ENCODE measurements around the gene HOMER2. TPM values are rescaled to one million over a fixed set of nuclear protein-coding genes. Genes with fewer than 3 reads are reported as not detected.

The HOMER2 gene
- total RNA-seq, 2 donors from 2014 or later, result 1.8 to 4.9 TPM

GRCh38 chr15:82849556-82850512, 102.7 kb downstream of the HOMER2 start:
- H3K27ac ChIP-seq, result no peak overlapping the region
- DNase-seq (ENCODE audit: low spot score), result no peak

GRCh38 chr15:82848241-82848993, 104.1 kb downstream of the HOMER2 start:
- Histone ChIP-seq H3K27me3 (replicated peaks; ENCODE audit: insufficient read depth) (no peaks in the 10 kb centered on the region), H3K4me3 (no peak overlapping the region), H3K27ac (no peak overlapping the region), H3K4me1 (ENCODE audit: control insufficient read depth in 1 of 2, low read depth in 2 of 2) (peaks cover 0 to 8% of the 10 kb centered on the region in 2 donors), H3K9me3 (no peaks in the 10 kb centered on the region), H3K36me3 (no peaks in the 10 kb centered on the region)
- no peak for TF ChIP-seq CTCF (IDR thresholded peaks at IDR 0.05)
- no peak for ATAC-seq (ENCODE audit: insufficient number of reproducible peaks, low FRiP score, low read depth)
- no peak for DNase-seq (ENCODE audit: low spot score)

More at GRCh38 chr15:82849556-82850512, 102.7 kb downstream of the HOMER2 start:
- Histone ChIP-seq H3K9me3 (no peaks in the 10 kb centered on the region), H3K4me1 (ENCODE audit: control insufficient read depth in 1 of 2, low read depth in 2 of 2) (peaks cover 0 to 8% of the 10 kb centered on the region in 2 donors), H3K27me3 (replicated peaks; ENCODE audit: insufficient read depth) (no peaks in the 10 kb centered on the region), H3K36me3 (no peaks in the 10 kb centered on the region), H3K4me3 (peak overlapping the region; percentile 39)
- TF ChIP-seq CTCF (IDR thresholded peaks at IDR 0.05), result peak; percentile 39
- peak; percentile 7 for ATAC-seq (ENCODE audit: insufficient number of reproducible peaks, low FRiP score, low read depth)

- Histone ChIP-seq H3K4me1 (ENCODE audit: control insufficient read depth in 1 of 2, low read depth in 2 of 2) (peaks cover 0 to 8% of the 10 kb centered on the region in 2 donors), H3K9me3 (no peaks in the 10 kb centered on the region), H3K27ac (no peak overlapping the region), H3K27me3 (replicated peaks; ENCODE audit: insufficient read depth) (no peaks in the 10 kb centered on the region), H3K36me3 (no peaks in the 10 kb centered on the region), H3K4me3 (no peak overlapping the region)
- DNase-seq (ENCODE audit: low spot score) (no peak), ATAC-seq (ENCODE audit: insufficient number of reproducible peaks, low FRiP score, low read depth) (no peak)
- TF ChIP-seq CTCF (IDR thresholded peaks at IDR 0.05), result no peak
Observed at GRCh38 chr15:82847703-82848102, 104.8 kb downstream of the HOMER2 start.

- DNase-seq (ENCODE audit: low spot score), result no peak
- peaks cover 0 to 8% of the 10 kb centered on the region in 2 donors for H3K4me1 ChIP-seq (ENCODE audit: control insufficient read depth in 1 of 2, low read depth in 2 of 2)
- ATAC-seq (ENCODE audit: insufficient number of reproducible peaks, low FRiP score, low read depth), result no peak
Observed at GRCh38 chr15:82846621-82847020, 105.9 kb downstream of the HOMER2 start.

More at GRCh38 chr15:82846621-82847020, 105.9 kb downstream of the HOMER2 start:
- Histone ChIP-seq H3K36me3 (no peaks in the 10 kb centered on the region), H3K27me3 (replicated peaks; ENCODE audit: insufficient read depth) (no peaks in the 10 kb centered on the region), H3K9me3 (no peaks in the 10 kb centered on the region), H3K4me3 (no peak overlapping the region), H3K27ac (no peak overlapping the region)
- no peak for TF ChIP-seq CTCF (IDR thresholded peaks at IDR 0.05)
